HG03095 (cell line): ENCODE data around the gene SLC6A5.

Experiments
- ATAC-seq: cut with Tn5 transposase; IDR thresholded peaks from one replicate; pipeline ENCODE4 v1.9.1; 2021; ENCODE audit warnings: moderate library complexity; ENCODE audit not compliant: unreplicated experiment

Gene SLC6A5

GRCh38 chr11:20668131-20668809 is 68.9 kb downstream of the SLC6A5 start:
- no peak for ATAC-seq

DNA sequence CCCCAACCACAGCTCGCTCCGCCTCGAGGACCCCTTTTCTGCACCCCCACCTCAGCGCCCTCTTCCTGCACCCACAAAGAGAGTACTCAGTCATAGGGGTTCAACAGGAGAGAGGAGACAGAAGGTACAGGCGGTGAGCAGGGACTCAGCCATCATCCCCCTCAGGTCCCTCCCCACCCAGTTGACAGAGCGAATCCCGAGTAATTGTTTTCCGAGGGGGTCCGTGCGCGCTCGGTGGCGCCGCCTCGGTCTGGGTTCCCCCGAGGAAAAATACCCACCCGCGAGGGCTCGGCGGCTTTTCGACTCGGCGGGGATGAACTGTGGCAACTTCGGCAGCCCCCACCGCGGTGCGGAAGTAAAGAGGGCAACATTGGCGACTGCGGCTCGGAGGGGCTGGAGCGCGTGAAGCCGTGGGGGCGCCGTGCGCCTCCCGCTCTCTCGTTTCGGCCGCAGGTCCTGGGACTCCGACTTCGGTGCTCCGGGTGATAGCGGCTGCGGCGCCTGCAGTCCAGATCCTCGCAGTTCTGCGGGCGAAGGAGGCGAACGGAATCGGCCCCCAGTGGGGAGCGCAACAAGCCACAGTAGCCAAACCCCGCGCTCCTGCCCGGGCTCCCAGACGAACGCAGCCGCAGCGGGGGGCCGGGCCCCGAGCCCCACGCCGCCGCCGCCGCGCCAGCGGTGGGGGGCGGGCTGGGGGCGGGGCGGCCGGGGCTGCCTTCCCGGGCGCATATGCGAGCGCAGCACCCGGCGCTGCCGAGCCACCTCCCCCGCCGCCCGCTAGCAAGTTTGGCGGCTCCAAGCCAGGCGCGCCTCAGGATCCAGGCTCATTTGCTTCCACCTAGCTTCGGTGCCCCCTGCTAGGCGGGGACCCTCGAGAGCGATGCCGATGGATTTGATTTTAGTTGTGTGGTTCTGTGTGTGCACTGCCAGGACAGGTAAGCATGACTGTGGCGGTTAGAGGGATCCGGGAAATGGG is 69.7 kb downstream of the SLC6A5 start, which contains the start of gene NELL1:
Gene NELL1, plus strand, starts transcription at position 743 of the 976 bp plus-strand sequence.
- ATAC-seq, result no peak

DNA sequence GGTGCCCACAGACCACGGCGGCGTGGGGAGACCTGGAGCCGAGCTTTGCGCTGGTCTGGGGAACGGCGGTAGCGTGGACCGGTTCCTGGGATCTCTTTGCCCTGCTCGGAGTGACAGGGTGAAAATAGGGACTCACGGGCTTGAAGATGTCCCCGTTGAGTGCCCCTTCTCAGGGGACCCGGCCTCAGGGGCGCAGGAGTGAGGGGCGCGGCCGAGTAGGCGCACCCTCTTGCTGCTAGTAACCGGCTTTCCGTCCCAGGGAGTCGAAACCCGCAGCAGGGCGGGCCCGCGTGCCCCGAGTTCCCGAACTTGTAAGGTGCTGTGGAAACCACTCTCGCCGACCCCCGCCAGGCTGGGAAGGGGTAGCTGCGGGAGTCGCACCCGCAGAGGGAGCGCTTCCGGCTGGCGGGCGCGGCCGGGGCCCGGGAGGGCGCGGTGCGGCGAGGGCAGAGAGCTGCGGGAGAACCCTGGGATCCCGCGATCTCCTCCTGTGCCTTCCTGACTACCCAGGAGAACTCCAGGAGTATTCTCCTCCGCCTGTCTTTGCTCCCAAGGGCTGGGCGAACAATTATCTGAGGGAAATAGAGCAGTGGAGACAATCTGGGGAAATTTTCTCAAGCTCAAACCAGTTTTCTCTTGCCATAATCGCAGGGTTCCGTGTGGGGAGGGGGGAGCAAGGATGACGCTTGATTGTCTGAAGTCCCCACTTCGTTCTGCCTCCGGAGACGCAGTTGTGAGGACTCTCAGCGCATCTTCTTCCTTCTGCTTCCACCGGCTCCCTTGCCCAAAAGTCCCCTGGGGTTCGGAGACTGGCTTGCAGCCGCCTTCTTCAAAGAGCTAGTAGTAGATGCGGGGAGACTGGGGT is 70.6 kb downstream of the SLC6A5 start:
- no peak for ATAC-seq

GRCh38 chr11:20670932-20671403 is 71.6 kb downstream of the SLC6A5 start:
- no peak for ATAC-seq

- ATAC-seq, result no peak
Observed at GRCh38 chr11:20671856-20672546, 72.6 kb downstream of the SLC6A5 start.

GRCh38 chr11:20672575-20672974 is 73.2 kb downstream of the SLC6A5 start:
- no peak for ATAC-seq

- no peak for ATAC-seq
Observed at GRCh38 chr11:20676658-20677057, 77.2 kb downstream of the SLC6A5 start.

DNA sequence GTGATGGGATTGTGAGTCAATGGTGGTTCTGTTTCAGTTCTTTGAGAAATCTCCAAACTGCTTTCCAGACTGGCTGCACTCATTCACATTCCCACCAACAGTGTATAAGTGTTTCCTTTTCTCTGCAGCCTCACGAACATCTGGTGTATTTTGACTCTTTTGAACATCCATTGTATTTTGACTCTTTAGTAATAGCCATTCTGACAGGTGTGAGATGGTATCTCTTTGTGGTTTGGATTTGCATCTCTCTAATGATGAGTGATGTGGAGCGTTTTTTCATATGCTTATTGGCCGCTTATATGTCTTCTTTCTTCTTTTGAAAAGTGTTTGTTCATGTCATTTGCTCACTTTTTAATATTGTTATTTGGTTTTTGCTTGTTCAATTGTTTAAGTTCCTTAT is 89.4 kb downstream of the SLC6A5 start:
- ATAC-seq, result no peak

DNA sequence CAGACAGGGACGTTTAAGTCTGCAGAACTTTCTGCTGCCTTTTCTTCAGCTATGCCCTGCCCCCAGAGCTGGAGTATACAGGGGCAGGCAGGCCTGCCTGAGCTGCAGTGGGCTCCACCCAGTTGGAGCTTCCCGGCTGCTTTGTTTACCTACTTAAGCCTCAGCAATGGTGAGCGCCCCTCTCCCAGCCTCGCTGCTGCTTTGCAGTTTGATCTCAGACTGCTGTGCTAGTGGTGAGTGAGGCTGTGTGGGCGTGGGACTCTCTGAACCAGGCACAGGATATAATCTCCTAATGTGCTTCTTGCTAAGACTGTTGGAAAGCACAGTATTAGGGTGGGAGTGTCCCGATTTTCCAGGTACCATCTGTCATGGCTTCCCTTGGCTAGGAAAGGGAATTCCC is 108.5 kb downstream of the SLC6A5 start:
- ATAC-seq, result no peak
